Glutamatergic neuron (in vitro differentiated cells): ENCODE results near the gene GPSM3. TPM values are rescaled to one million over a fixed set of nuclear protein-coding genes. Genes with fewer than 3 reads are reported as not detected.
A peak's percentile ranks its signal among the peaks of the same experiment; 100 is the strongest.

ENCODE experiments used
- DNase-seq: peaks from one replicate; pipeline ENCODE4 v3.0.0; 2022
- H3K27ac Mint-ChIP-seq: one replicate; pipeline ENCODE4 v1.8.0; 2020; ENCODE audit warnings: mild to moderate bottlenecking, mixed read lengths, inconsistent platforms; ENCODE audit not compliant: unreplicated experiment
- H3K27me3 Mint-ChIP-seq: one replicate; pipeline ENCODE4 v1.8.0; 2020; ENCODE audit warnings: mild to moderate bottlenecking, moderate library complexity, mixed read lengths, inconsistent platforms; ENCODE audit not compliant: unreplicated experiment
- H3K36me3 Mint-ChIP-seq: one replicate; pipeline ENCODE4 v1.8.0; 2020; ENCODE audit warnings: mild to moderate bottlenecking, mixed read lengths, inconsistent platforms; ENCODE audit not compliant: unreplicated experiment
- H3K4me1 Mint-ChIP-seq: one replicate; pipeline ENCODE4 v1.8.0; 2020; ENCODE audit warnings: mild to moderate bottlenecking, low read depth, mixed read lengths, inconsistent platforms; ENCODE audit not compliant: unreplicated experiment
- H3K4me3 Mint-ChIP-seq: one replicate; pipeline ENCODE4 v1.8.0; 2020; ENCODE audit warnings: mild to moderate bottlenecking, mixed read lengths, inconsistent platforms; ENCODE audit not compliant: unreplicated experiment
- H3K9me3 Mint-ChIP-seq: one replicate; pipeline ENCODE4 v1.8.0; 2020; ENCODE audit warnings: mild to moderate bottlenecking, moderate library complexity, mixed read lengths, inconsistent platforms; ENCODE audit not compliant: unreplicated experiment
- CTCF ChIP-seq: fragments of 200-600 bp; sonication (generic); IDR thresholded peaks from one replicate; pipeline ENCODE4 v1.5.0; 2021; ENCODE audit not compliant: partially characterized antibody, unreplicated experiment
- long read RNA-seq: library from polyadenylated mRNA; unstranded; transcript quantifications from one replicate; pipeline ENCODE4 v2.0.0, GENCODE V29; 2020; ENCODE audit not compliant: unreplicated experiment
- total RNA-seq: library from RNA; stranded (reverse); fragmentation: NEBNext Ultra II Directional; extraction: Animal tissue kit (Norgen Biotek cat#: 25700); gene quantifications from one replicate; pipeline ENCODE4 v1.2.1, GENCODE V29; 2021; ENCODE audit not compliant: unreplicated experiment

GPSM3 gene
- 3.2 TPM for total RNA-seq
- long read RNA-seq: 0 reads

- H3K4me3 Mint-ChIP-seq: peak within 1 kb of the TSS; percentile 12
- no peak for TF ChIP-seq CTCF
- H3K27ac Mint-ChIP-seq: peak within 1 kb of the TSS; percentile 59
- no peak for DNase-seq
- H3K9me3 Mint-ChIP-seq: peaks cover 21% of the 10 kb centered on the region
- H3K4me1 Mint-ChIP-seq: peaks cover 17% of the 10 kb centered on the region
- no peaks in the 10 kb centered on the region for H3K36me3 Mint-ChIP-seq
- H3K27me3 Mint-ChIP-seq: peaks cover 11% of the 10 kb centered on the region
Observed at GRCh38 chr6:32192608-32193039, at the start of gene GPSM3. Gene GPSM3, minus strand, starts transcription at chr6:32192643. Its CDS starts 130 bp downstream, at chr6:32192513.

GRCh38 chr6:32240686-32241085 is 48.2 kb upstream of the GPSM3 start:
- no peaks in the 10 kb centered on the region for H3K4me1 Mint-ChIP-seq
- DNase-seq: no peak
- no peaks in the 10 kb centered on the region for H3K36me3 Mint-ChIP-seq
- no peak overlapping the region for H3K4me3 Mint-ChIP-seq
- H3K27ac Mint-ChIP-seq: no peak overlapping the region
- H3K9me3 Mint-ChIP-seq: peaks cover 4% of the 10 kb centered on the region
- TF ChIP-seq CTCF: no peak
- peaks cover 5% of the 10 kb centered on the region for H3K27me3 Mint-ChIP-seq

DNA sequence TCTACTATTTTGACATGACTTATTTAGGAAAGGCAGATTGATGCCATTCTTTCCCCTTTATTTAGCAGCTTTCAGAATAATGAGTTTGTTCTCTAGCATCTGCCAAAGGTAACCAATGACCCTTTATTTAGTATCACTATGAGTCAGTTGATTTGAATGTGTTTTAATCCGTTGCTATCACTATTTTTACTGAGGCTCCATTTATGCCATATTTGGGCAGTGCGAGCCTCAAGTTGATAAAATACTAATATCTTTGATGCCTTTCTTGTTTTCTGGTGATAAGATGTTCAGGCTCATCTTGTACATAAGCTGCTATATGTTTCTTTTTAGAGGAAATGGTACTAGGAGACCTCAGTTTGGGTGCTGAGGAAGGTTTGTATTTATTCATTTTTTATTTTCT is 47.0 kb upstream of the GPSM3 start:
- TF ChIP-seq CTCF: no peak
- H3K27ac Mint-ChIP-seq: no peak overlapping the region
- H3K4me1 Mint-ChIP-seq: no peaks in the 10 kb centered on the region
- H3K9me3 Mint-ChIP-seq: peaks cover 6% of the 10 kb centered on the region
- H3K27me3 Mint-ChIP-seq: peaks cover 5% of the 10 kb centered on the region
- no peak for DNase-seq
- H3K36me3 Mint-ChIP-seq: no peaks in the 10 kb centered on the region
- H3K4me3 Mint-ChIP-seq: no peak overlapping the region

DNA sequence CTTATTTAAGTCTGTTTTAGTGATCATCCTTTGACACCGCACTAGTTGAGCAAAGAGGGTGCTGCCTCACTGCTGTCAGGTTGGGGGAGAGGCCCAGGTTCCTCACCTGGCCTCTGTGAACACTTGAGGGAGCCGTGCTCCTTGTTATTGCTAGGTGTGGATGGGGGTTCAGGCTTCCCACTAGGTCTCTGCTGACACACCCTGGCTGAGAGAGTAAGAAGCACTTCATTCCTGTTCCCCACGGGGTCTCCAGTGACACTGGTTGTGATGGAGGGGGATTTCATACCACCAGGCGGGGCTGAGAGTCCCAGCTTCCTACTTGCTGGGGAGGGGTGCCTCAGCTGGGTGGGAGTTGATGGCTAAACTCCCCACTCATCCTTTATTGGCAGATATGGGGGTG is 42.5 kb upstream of the GPSM3 start:
- no peak overlapping the region for H3K27ac Mint-ChIP-seq
- TF ChIP-seq CTCF: no peak
- no peaks in the 10 kb centered on the region for H3K27me3 Mint-ChIP-seq
- H3K36me3 Mint-ChIP-seq: no peaks in the 10 kb centered on the region
- peaks cover 4% of the 10 kb centered on the region for H3K9me3 Mint-ChIP-seq
- DNase-seq: no peak
- no peak overlapping the region for H3K4me3 Mint-ChIP-seq
- H3K4me1 Mint-ChIP-seq: no peaks in the 10 kb centered on the region

DNA sequence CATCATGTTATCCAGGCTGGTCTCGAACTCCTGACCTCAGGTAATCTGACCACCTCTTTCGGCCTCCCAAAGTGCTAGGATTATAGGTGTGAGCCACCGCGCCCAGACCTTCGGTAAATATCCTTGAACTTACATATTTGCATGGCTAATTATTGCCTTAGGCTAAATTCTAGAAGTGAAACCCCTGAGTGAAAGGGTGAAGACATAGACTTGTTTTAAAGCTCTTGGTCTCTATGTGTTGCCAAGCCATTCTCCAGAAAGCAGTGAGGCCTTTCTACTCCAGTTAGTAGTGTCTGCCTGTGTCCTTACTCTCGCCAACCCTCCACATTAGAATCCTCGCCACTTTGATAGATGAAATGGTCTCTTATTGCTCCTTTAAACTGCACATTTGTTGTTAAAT is 34.0 kb upstream of the GPSM3 start:
- no peak overlapping the region for H3K27ac Mint-ChIP-seq
- TF ChIP-seq CTCF: no peak
- no peaks in the 10 kb centered on the region for H3K36me3 Mint-ChIP-seq
- H3K9me3 Mint-ChIP-seq: peaks cover 2% of the 10 kb centered on the region
- DNase-seq: no peak
- H3K4me1 Mint-ChIP-seq: no peaks in the 10 kb centered on the region
- H3K4me3 Mint-ChIP-seq: no peak overlapping the region
- peaks cover 6% of the 10 kb centered on the region for H3K27me3 Mint-ChIP-seq
